HG03064 (cell line): ENCODE results near the gene TNFRSF13B.
"Not testable (repeated sequence)": the region's sequence is repeated elsewhere in the genome, so short reads cannot be mapped to it uniquely, and the experiment has no call there.

Experiments
- ATAC-seq: cut with Tn5 transposase; IDR thresholded peaks from one replicate; pipeline ENCODE4 v1.9.1; 2021; ENCODE audit warnings: low read depth; ENCODE audit not compliant: unreplicated experiment

The TNFRSF13B gene

GRCh38 chr17:16929035-16929680 lies 42.8 kb downstream of the TNFRSF13B start:
- no peak for ATAC-seq

- no peak for ATAC-seq
Measured at GRCh38 chr17:16928406-16929034, 43.4 kb downstream of the TNFRSF13B start.

- no peak for ATAC-seq
Measured at GRCh38 chr17:16927641-16928321, 44.1 kb downstream of the TNFRSF13B start.

- ATAC-seq: no peak
Measured at GRCh38 chr17:16926571-16927451, 45.1 kb downstream of the TNFRSF13B start.

GRCh38 chr17:16926061-16926511 lies 45.8 kb downstream of the TNFRSF13B start:
- ATAC-seq: no peak

- ATAC-seq: no peak
Measured at GRCh38 chr17:16925461-16926060, 46.4 kb downstream of the TNFRSF13B start.

- ATAC-seq: no peak
Measured at GRCh38 chr17:16924696-16925440, 47.0 kb downstream of the TNFRSF13B start.

GRCh38 chr17:16923904-16924695 lies 47.8 kb downstream of the TNFRSF13B start:
- ATAC-seq: no peak

- no peak for ATAC-seq
Measured at GRCh38 chr17:16923097-16923903, 48.6 kb downstream of the TNFRSF13B start.

- ATAC-seq: no peak
Measured at GRCh38 chr17:16922386-16923096, 49.4 kb downstream of the TNFRSF13B start.

GRCh38 chr17:16921451-16921850 lies 50.5 kb downstream of the TNFRSF13B start:
- not testable (repeated sequence) for ATAC-seq

- no peak for ATAC-seq
Measured at GRCh38 chr17:16920628-16921020, 51.3 kb downstream of the TNFRSF13B start.

GRCh38 chr17:16919663-16920627 lies 52.0 kb downstream of the TNFRSF13B start:
- ATAC-seq: no peak

GRCh38 chr17:16918443-16918842 lies 53.5 kb downstream of the TNFRSF13B start:
- ATAC-seq: no peak

GRCh38 chr17:16917671-16918394 lies 54.1 kb downstream of the TNFRSF13B start:
- ATAC-seq: no peak

- ATAC-seq: no peak
Measured at GRCh38 chr17:16916557-16916920, 55.4 kb downstream of the TNFRSF13B start.
